GM19193 (cell line): ENCODE measurements around the gene PRRG4.

Experiments
- POLR2A ChIP-seq: IDR thresholded peaks from 4 replicates; pipeline ENCODE4 v1.6.1; 2011; ENCODE audit not compliant: insufficient read depth, insufficient read length; ENCODE audit errors: extremely low read depth

Gene PRRG4

DNA sequence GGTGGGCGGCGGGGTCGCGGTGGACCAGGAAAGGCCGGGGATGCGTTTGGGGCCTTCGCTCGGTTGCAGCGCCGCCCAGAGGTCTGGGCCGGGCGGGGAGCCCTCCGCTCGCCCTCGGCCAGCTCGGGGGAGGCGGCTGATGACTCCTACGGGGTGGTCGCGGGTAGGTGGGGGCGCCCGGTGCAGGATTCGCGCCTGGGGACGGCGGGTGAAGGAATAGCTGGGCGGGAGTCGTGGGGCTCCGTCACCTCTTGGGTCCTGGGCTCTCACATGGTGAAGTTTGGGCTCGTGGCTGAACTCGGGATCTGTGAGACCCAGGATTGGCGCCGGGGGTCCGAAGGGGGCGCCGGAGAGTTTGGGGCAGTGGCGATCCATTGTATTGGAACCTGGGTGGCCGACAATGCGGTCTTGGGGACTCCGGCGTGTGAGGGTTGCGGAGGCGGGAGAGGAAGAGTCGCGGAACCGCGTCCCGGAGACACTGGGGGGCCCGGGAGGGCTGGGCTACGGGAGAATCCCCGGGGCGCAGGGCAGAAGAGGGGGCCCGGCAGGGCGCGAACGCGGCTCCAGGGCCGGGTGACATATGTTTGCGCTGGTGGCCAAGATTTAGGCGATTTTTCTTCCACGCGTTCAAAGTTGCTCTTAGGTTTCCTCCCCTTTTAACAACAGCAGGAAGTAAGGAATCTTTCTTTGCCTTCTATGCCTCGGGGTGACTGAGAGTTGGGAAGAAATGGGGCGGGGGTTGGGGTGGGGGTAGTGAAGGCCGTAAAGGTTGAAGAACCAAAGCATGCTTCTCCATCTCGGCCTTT lies 63.8 kb downstream of the PRRG4 start:
- TF ChIP-seq POLR2A, result no peak

DNA sequence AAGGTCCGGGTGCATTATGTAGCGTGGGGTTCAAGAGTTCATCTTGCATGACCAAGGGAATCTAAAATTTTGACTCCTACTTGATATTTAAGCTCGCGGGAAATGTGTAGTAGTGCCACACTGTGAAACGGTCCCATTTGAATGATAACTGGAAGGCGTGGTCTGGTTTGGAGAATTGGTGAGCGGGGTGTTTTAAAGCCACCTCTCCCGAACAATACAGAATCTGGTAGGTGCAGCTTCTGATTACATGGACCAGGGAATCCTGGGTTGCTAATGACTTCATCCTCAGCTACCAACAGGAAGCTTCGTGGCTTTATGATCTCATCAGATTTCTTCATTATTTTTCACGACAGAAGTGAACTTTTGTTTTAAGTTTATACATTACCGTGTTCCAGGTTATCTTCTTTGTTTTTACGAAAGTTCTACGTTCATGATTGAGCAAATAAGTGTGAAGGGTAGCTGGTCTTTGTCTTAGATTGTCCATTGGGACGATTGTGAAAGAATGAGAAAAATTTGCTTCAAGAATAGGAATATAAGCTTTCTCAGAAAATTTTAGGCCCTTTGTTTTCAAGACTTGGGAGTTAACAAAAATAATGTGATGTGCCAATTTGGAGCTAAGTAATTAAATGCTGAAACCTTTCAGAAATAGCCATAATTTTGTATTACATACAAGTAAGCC lies 64.6 kb downstream of the PRRG4 start:
- TF ChIP-seq POLR2A, result no peak

DNA sequence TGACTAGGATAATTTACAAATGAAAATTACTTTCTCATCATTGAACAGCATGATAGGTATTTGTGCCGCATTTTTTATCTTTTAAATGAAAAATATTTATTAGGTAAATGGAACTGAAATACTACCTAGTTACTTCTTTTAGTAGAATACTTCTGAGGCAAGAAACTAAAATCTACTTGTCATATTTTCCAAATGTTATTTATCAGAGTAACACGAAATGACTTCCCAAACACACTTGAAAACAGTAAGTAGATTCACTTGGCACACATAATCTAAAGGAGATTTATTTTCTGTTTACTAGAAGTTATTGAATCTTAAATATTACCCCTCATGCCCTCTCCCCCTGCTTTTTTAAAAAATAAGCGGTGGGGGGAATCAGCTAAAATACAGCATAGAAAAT lies 65.2 kb downstream of the PRRG4 start:
- no peak for TF ChIP-seq POLR2A

DNA sequence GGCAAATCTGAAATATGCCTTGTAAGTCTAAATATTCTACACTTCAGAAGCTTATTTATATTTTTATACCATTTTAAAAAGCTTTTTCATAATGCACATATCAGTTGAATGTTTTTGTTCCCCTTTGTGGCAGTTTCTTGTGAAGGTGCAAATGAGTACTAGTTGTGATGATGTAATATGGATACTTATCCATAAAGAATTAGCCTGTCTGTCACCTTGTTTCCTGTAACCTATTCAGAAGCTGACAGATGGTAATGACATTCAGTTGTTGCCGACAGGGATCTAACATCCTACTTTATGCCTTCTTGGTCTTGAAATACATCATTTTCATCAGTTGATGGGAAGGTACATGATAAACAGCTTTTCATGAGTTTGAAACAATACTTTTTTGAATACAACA lies 65.7 kb downstream of the PRRG4 start:
- TF ChIP-seq POLR2A, result no peak

DNA sequence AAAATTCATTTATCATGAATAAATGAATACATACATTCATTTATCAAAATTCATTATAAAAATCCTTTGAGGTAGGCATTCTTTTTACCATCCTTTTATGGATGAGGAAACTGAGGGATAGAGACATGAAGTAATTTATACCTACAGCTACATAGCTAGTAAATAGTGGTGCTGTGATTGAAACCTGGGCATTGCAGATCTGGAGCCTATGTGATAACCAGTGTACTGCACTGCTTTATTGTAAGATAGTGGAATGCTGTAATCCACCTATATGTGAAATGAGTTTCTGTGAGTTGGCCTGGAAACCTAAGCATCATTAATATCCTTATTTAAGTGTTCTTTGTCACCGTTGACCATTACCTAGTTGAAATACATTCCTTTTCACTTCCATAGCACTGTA lies 67.4 kb downstream of the PRRG4 start:
- no peak for TF ChIP-seq POLR2A

DNA sequence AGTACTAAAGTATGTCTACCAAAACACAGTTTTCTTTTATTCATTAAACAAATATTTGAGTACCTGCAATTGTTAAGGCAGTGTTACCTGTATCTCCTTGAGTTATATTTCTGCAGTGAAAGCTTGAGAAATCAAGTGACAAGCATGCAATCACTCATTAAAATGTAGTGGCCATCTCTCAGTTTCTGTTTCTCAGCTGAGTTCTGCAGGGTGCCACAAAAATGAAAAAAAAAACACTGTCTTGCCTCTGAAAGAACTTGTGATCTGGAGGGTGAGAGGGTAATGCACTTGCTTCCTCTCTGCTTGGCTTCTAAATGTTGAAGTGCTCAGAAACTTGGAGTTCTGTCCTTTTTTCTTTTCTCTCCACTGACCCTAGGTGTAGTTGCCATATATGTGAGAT lies 69.7 kb downstream of the PRRG4 start:
- no peak for TF ChIP-seq POLR2A

DNA sequence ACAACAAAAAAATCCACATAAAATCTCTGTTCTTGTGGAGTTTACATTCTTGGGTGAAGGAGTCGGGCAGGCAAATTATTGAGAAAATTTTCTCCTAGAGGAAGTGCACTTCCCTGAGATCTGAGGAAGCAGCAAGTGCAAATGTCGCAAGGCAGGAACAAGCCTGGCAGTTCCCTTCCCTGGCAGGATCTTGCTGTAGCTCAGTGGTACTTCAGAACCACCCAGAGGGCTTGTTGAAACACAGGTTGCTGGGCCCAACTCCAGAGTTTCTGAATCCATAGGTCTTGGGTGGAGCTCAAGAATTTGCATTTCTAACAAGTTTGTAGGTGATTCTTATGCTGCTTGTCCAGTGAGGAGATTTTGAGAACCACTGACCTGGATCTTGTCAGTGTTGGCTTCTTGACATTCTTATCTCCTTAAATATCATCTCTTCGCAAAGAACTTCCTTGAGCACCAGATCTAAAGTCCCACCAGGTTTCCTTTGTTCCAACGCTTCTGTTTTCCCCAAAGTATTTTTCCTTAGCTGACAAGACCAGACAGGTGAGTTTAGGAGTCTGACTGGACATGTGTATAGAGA lies 72.5 kb downstream of the PRRG4 start:
- no peak for TF ChIP-seq POLR2A

DNA sequence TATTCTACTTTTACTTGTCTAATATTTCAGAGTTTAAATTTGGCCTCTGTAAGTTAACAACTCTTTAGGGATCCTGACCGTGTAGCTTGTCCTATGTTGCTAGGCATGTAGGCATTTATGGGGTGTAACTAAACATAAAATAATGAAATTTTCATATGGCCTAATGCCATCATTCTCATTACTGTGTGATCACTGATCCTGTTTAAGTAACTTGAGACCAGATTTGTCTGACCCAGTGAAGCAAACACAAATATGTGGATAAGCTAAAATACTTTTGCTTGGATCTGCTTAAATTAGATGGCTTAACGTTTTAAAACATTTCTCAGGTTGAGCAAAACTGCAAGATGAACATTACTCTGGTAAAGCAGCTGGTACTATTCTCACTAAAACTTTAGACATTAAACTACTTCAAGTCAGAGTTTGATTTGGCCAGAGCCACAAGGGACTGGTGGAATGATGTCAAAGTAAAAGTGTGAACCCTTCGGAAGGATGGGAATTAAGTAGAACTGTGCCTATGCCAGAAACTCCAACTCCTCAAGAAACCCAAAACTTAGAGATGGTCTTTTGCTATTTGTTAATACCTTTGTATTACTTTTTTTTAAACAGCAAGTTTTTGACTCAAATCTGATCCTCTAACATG lies 75.4 kb downstream of the PRRG4 start:
- TF ChIP-seq POLR2A, result no peak
